HG03060 (cell line): ENCODE data around the gene LRP5.

Experiments used
- ATAC-seq: cut with Tn5 transposase; IDR thresholded peaks from one replicate; pipeline ENCODE4 v1.9.1; 2021; ENCODE audit warnings: low read depth, moderate number of reproducible peaks; ENCODE audit not compliant: unreplicated experiment

The LRP5 gene

GRCh38 chr11:68312117-68312779, at the start of gene LRP5:
TSS of gene LRP5 (plus strand) at chr11:68312591. CDS start at chr11:68312715, 124 bp downstream.
- no peak for ATAC-seq

GRCh38 chr11:68263444-68264035, 48.9 kb upstream of the LRP5 start:
- no peak for ATAC-seq

- no peak for ATAC-seq
Observed at GRCh38 chr11:68264244-68264643, 48.1 kb upstream of the LRP5 start.

- no peak for ATAC-seq
Observed at GRCh38 chr11:68264741-68265540, 47.5 kb upstream of the LRP5 start.

GRCh38 chr11:68266121-68266891, 46.1 kb upstream of the LRP5 start:
- ATAC-seq, result no peak

- ATAC-seq, result no peak
Observed at GRCh38 chr11:68266936-68267880, 45.2 kb upstream of the LRP5 start.

- ATAC-seq, result no peak
Observed at GRCh38 chr11:68267881-68268240, 44.5 kb upstream of the LRP5 start.

GRCh38 chr11:68269414-68270081, 42.8 kb upstream of the LRP5 start:
- no peak for ATAC-seq

GRCh38 chr11:68270196-68271022, 42.0 kb upstream of the LRP5 start:
- no peak for ATAC-seq

- ATAC-seq, result no peak
Observed at GRCh38 chr11:68271023-68271780, 41.2 kb upstream of the LRP5 start.

GRCh38 chr11:68271781-68272608, 40.4 kb upstream of the LRP5 start, which contains the start of gene C11orf24:
TSS of gene C11orf24 (minus strand) at chr11:68271973. CDS start at chr11:68263767, 8,206 bp downstream.
- ATAC-seq, result peak; percentile 51

- ATAC-seq, result no peak
Observed at GRCh38 chr11:68273026-68273738, 39.2 kb upstream of the LRP5 start.

GRCh38 chr11:68274306-68274705, 38.1 kb upstream of the LRP5 start:
- ATAC-seq, result no peak

GRCh38 chr11:68275721-68276507, 36.5 kb upstream of the LRP5 start:
- no peak for ATAC-seq

GRCh38 chr11:68276861-68277260, 35.5 kb upstream of the LRP5 start:
- ATAC-seq, result no peak
